Hippocampal formation (tissue), 2 donors: ENCODE measurements around the gene COL18A1.
A peak's percentile ranks its signal among the peaks of the same experiment; 100 is the strongest.

Source experiments
- DNase-seq, 2 donors: peaks; one replicate each; lab custom pipeline; 2025; lab: John Stamatoyannopoulos, UW

Gene COL18A1

GRCh38 chr21:45535341-45536081 is 130.5 kb downstream of the COL18A1 start:
- DNase-seq, result peak in 1 of 2 donors; percentile 42

- no peak for DNase-seq
Observed at GRCh38 chr21:45536301-45537081, 131.5 kb downstream of the COL18A1 start.

GRCh38 chr21:45537111-45537745 is 132.3 kb downstream of the COL18A1 start:
- no peak for DNase-seq

GRCh38 chr21:45537746-45538291 is 132.9 kb downstream of the COL18A1 start:
- DNase-seq, result no peak

- DNase-seq, result no peak
Observed at GRCh38 chr21:45538381-45539045, 133.5 kb downstream of the COL18A1 start.

- DNase-seq, result no peak
Observed at GRCh38 chr21:45539046-45539795, 134.3 kb downstream of the COL18A1 start.

- no peak for DNase-seq
Observed at GRCh38 chr21:45539796-45540600, 135.0 kb downstream of the COL18A1 start.

GRCh38 chr21:45540601-45540970 is 135.6 kb downstream of the COL18A1 start:
- DNase-seq, result no peak

GRCh38 chr21:45541221-45542039 is 136.5 kb downstream of the COL18A1 start:
- DNase-seq, result peak in 1 of 2 donors; percentile 26

- peak in 1 of 2 donors; percentile 28 for DNase-seq
Observed at GRCh38 chr21:45542242-45542666, 137.3 kb downstream of the COL18A1 start, which contains the start of gene SLC19A1. Gene SLC19A1 (minus strand): TSS chr21:45542440. CDS start chr21:45537959, 4,481 bp downstream.

- no peak for DNase-seq
Observed at GRCh38 chr21:45542667-45543370, 137.9 kb downstream of the COL18A1 start.

GRCh38 chr21:45543371-45543709 is 138.4 kb downstream of the COL18A1 start:
- no peak for DNase-seq

GRCh38 chr21:45543710-45544448 is 138.9 kb downstream of the COL18A1 start:
- no peak for DNase-seq

GRCh38 chr21:45544449-45545235 is 139.7 kb downstream of the COL18A1 start:
- DNase-seq, result no peak

- DNase-seq, result no peak
Observed at GRCh38 chr21:45545236-45545570, 140.2 kb downstream of the COL18A1 start.

- no peak for DNase-seq
Observed at GRCh38 chr21:45545691-45546531, 140.9 kb downstream of the COL18A1 start.
